GM12878 (cell line): Measurements from ENCODE around the gene CAPN3. TPM values are rescaled to one million over a fixed set of nuclear protein-coding genes. Genes with fewer than 3 reads are reported as not detected.

ENCODE experiments used
- ATAC-seq: fragments of 200-7000 bp; cut with Tn5 transposase; 3 replicates; pipeline ENCODE4 v1.9.1; 2020; ENCODE audit warnings: mild to moderate bottlenecking, moderate library complexity
- BruUV-seq: library from RNA; stranded (reverse); fragments of 400-500 nt; replicated peaks from 2 replicates; lab custom pipeline; 2021; lab: Mats Ljungman, UMichigan
- CTCF ChIA-PET: fragments of 300-600 bp; sonication (Branson Sonifier 250); formaldehyde crosslinking; extraction: SDS; loops from one replicate; lab custom pipeline; 2021; ENCODE audit warnings: inconsistent platforms; lab: Yijun Ruan, JAX
- POLR2A ChIA-PET: fragments of 350-600 bp; formaldehyde crosslinking; extraction: SDS; loops from one replicate; lab custom pipeline; 2021; ENCODE audit warnings: inconsistent platforms; lab: Charles Lee
- RAD21 ChIA-PET: fragments of 300-600 bp; sonication (Branson Sonifier 250); formaldehyde crosslinking; loops from one replicate; lab custom pipeline; 2023; ENCODE audit warnings: antibody characterized with exemption; ENCODE audit not compliant: unreplicated experiment; lab: Charles Lee
- SMC1A ChIA-PET: fragments of 300-600 bp; sonication (Branson Sonifier 250); formaldehyde crosslinking; loops from one replicate; lab custom pipeline; 2023; ENCODE audit not compliant: unreplicated experiment, uncharacterized antibody; lab: Charles Lee
- DNase-seq: peaks from one replicate; pipeline ENCODE4 v3.0.0-alpha.2; 2011; ENCODE audit warnings: low read depth, low spot score
- FAIRE-seq: peaks from 3 replicates; lab custom pipeline; 2011; peaks lifted over from hg19 to GRCh38; lab: Jason Lieb, UNC
- H2AFZ ChIP-seq: 2 replicates; pipeline ENCODE4 v1.6.0; 2011; ENCODE audit warnings: low read depth, low read length, control low read depth; ENCODE audit not compliant: control insufficient read depth
- H3K27ac ChIP-seq: 2 replicates; pipeline ENCODE4 v1.5.1; 2011; ENCODE audit warnings: control low read depth; ENCODE audit not compliant: control insufficient read depth, insufficient read depth
- H3K27me3 ChIP-seq, 2 experiments: replicated peaks in 1 of 2; 2 replicates each; pipeline versions ENCODE4 v1.6.0 to v1.6.1; 2011; ENCODE audit warnings: low read length in 1 of 2; ENCODE audit not compliant: control insufficient read depth in 2 of 2, insufficient read depth in 2 of 2
- H3K36me3 ChIP-seq, 2 experiments: 2 replicates each; pipeline ENCODE4 v1.5.1; 2011; ENCODE audit warnings: low read length in 1 of 2; ENCODE audit not compliant: control insufficient read depth in 2 of 2, insufficient read depth in 2 of 2
- H3K4me1 ChIP-seq: 2 replicates; pipeline ENCODE4 v1.6.1; 2011; ENCODE audit warnings: mild to moderate bottlenecking, low read length, moderate library complexity, mixed read lengths; ENCODE audit not compliant: control insufficient read depth, insufficient read depth
- H3K4me2 ChIP-seq: 2 replicates; pipeline ENCODE4 v1.6.0; 2011; ENCODE audit warnings: control low read depth; ENCODE audit not compliant: control insufficient read depth, insufficient read depth
- H3K4me3 ChIP-seq: fragments of 200-600 bp; sonication (generic); 2 replicates; pipeline ENCODE4 v1.5.1; 2016
- H3K79me2 ChIP-seq: 2 replicates; pipeline ENCODE4 v1.6.0; 2011; ENCODE audit warnings: low read length; ENCODE audit not compliant: control insufficient read depth, insufficient read depth
- H3K9ac ChIP-seq: 2 replicates; pipeline ENCODE4 v1.8.0; 2011; ENCODE audit warnings: low read length, control low read depth, mixed read lengths; ENCODE audit not compliant: control insufficient read depth, insufficient read depth
- H3K9me3 ChIP-seq: replicated peaks from 3 replicates; pipeline ENCODE4 v1.5.1; 2011; ENCODE audit warnings: mild to moderate bottlenecking, low read length; ENCODE audit not compliant: control insufficient read depth, insufficient read depth
- H4K20me1 ChIP-seq: 2 replicates; pipeline ENCODE4 v1.6.0; 2011; ENCODE audit not compliant: control insufficient read depth, insufficient read depth
- BHLHE40 ChIP-seq, 2 experiments: fragments of 450-650 bp in 1 of 2; IDR thresholded peaks; 2 replicates each; pipeline ENCODE4 v1.6.1; 2011 to 2017; ENCODE audit warnings: low read depth in 2 of 2, borderline replicate concordance in 1 of 2, improper control_type of control experiment in 1 of 2, low read length in 1 of 2, mild to moderate bottlenecking in 1 of 2
- CBX5 ChIP-seq: sonication (generic); IDR thresholded peaks from 2 replicates; pipeline ENCODE4 v1.6.1; 2016; ENCODE audit warnings: low read depth, moderate library complexity, mild to moderate bottlenecking, inconsistent platforms
- FOXM1 ChIP-seq: IDR thresholded peaks from 2 replicates; pipeline ENCODE4 v1.6.1; 2012; ENCODE audit warnings: low read depth, mild to moderate bottlenecking, inconsistent platforms, low read length, moderate library complexity
- HSF1 ChIP-seq: fragments of 150-350 bp; IDR thresholded peaks from 2 replicates; pipeline ENCODE4 v1.6.1; 2014; ENCODE audit warnings: mild to moderate bottlenecking, low read depth, low read length
- IKZF1 ChIP-seq: fragments of 450-650 bp; conservative IDR thresholded peaks from 2 replicates; pipeline ENCODE4 v1.6.1; 2017; ENCODE audit warnings: antibody characterized with exemption, mild to moderate bottlenecking
- NBN ChIP-seq: fragments of 450-650 bp; IDR thresholded peaks from 2 replicates; pipeline ENCODE4 v1.6.1; 2016
- NR2C1 ChIP-seq: fragments of 450-650 bp; IDR thresholded peaks from 2 replicates; pipeline ENCODE4 v1.6.1; 2017; ENCODE audit warnings: antibody characterized with exemption, mild to moderate bottlenecking, moderate library complexity
- SMAD5 ChIP-seq: IDR thresholded peaks from 2 replicates; pipeline ENCODE4 v1.6.1; 2016; ENCODE audit warnings: antibody characterized with exemption, low read depth
- SRF ChIP-seq, 2 experiments: IDR thresholded peaks; 2 replicates each; pipeline ENCODE4 v1.6.1; 2011; ENCODE audit warnings: low read depth in 2 of 2, low read length in 2 of 2, mild to moderate bottlenecking in 1 of 2, moderate library complexity in 1 of 2
- TBL1XR1 ChIP-seq: IDR thresholded peaks from 2 replicates; pipeline ENCODE4 v1.6.1; 2012; ENCODE audit warnings: low read depth, low read length, improper control_type of control experiment
- TCF7 ChIP-seq: IDR thresholded peaks from 2 replicates; pipeline ENCODE4 v1.6.1; 2014; ENCODE audit warnings: antibody characterized with exemption, borderline replicate concordance
- WGBS: methylation state at CpG from one replicate; pipeline ENCODE4 v1.1.6; 2016; ENCODE audit warnings: low lambda C conversion rate; ENCODE audit not compliant: insufficient replicate concordance, insufficient coverage; ENCODE audit errors: missing lambda C conversion rate; 5-methylcytosine and 5-hydroxymethylcytosine counted together
- in situ Hi-C: fragments of 300-500 bp; cut with MboI; formaldehyde crosslinking; loops from 9 replicates; pipeline ENCODE4 v1.14.3; 2018; ENCODE audit warnings: mixed read lengths
- intact Hi-C: fragments of 100-400 bp; cut with micrococcal nuclease; formaldehyde crosslinking; loops from one replicate; pipeline ENCODE4 v1.14.2; 2022; ENCODE audit not compliant: unreplicated experiment
- polyA plus RNA-seq, 11 experiments: library from polyadenylated mRNA; depleted of rRNA in 4 of 11; unstranded in 6 of 11; stranded (reverse) in 5 of 11; fragments of >200 nt; fragmentation: Nextera tagmentation in 4 of 11; fragmentation: Illumina TruSeq in 1 of 11; extraction: Ambion mirVana in 4 of 11; extraction: Trizol in 1 of 11; gene quantifications; 1 replicate in 1 of 11; 2 replicates in 10 of 11; pipeline versions ENCODE4 v1.2.1 to v1.2.3, GENCODE V29; 2011 to 2016; ENCODE audit warnings: inconsistent platforms in 2 of 11, missing spikeins in 2 of 11, low read depth in 1 of 11
- total RNA-seq, 4 experiments: library from RNA; depleted of rRNA in 3 of 4; stranded (reverse); fragments of >200 nt in 3 of 4; fragmentation: Illumina TruSeq in 1 of 4; extraction: Trizol in 1 of 4; gene quantifications; 2 replicates each; pipeline versions ENCODE4 v1.2.1 to v1.2.3, GENCODE V29; 2013 to 2021

CAPN3 gene
- total and polyA plus RNA-seq, 10 of the 15 experiments (the other 5 are each of a cell fraction or from before 2014, with no cell fraction given) = 1.1 to 3.8 (median 2.4) TPM

- ChIA-PET SMC1A (no interaction called here), RAD21 (no interaction called here)
Measured at GRCh38 chr15:42363487-42363886, 4.2 kb downstream of the CAPN3 start.

GRCh38 chr15:42363942-42364341 lies 4.6 kb downstream of the CAPN3 start:
- in situ Hi-C loops = no loop called here
- DNase-seq (no peak), ATAC-seq (no peak)
- intact Hi-C loops = no loop called here
- ChIA-PET CTCF (interaction anchor here (1.4 kb wide), 1 partner anchor 10 kb away, joined by 5 read pairs; no protein-coding TSS in a partner anchor), POLR2A (no interaction called here), SMC1A (no interaction called here)
- Histone ChIP-seq H3K4me2 (no peak overlapping the region), H3K4me3 (no peak overlapping the region), H4K20me1 (no peaks in the 10 kb centered on the region), H2AFZ (no peak overlapping the region), H3K9ac (no peak overlapping the region), H3K9me3 (no peaks in the 10 kb centered on the region), H3K79me2 (no peaks in the 10 kb centered on the region), H3K27me3 (no peaks in the 10 kb centered on the region), H3K27ac (no peak overlapping the region)
- BruUV-seq = no TSS peak
- no peak for TF ChIP-seq CBX5
- TF ChIP-seq IKZF1 = no peak
- TF ChIP-seq SMAD5 = no peak
- no peak for TF ChIP-seq TBL1XR1
- no peak for TF ChIP-seq NR2C1
- no peak for TF ChIP-seq FOXM1
- TF ChIP-seq, all 136 proteins: peak for 0
- Histone ChIP-seq H3K4me1 (no peaks in the 10 kb centered on the region), H3K36me3 (no peaks in the 10 kb centered on the region)
- no peak for FAIRE-seq
- RAD21 ChIA-PET = no interaction called here

More at GRCh38 chr15:42363487-42363886, 4.2 kb downstream of the CAPN3 start:
- Histone ChIP-seq H3K27ac (no peak overlapping the region), H2AFZ (no peak overlapping the region), H3K4me1 (no peaks in the 10 kb centered on the region), H4K20me1 (no peaks in the 10 kb centered on the region), H3K27me3 (no peaks in the 10 kb centered on the region), H3K79me2 (no peaks in the 10 kb centered on the region), H3K9ac (no peak overlapping the region), H3K36me3 (no peaks in the 10 kb centered on the region; a peak in 1 of 4 replicates), H3K4me2 (no peak overlapping the region), H3K9me3 (no peaks in the 10 kb centered on the region), H3K4me3 (no peak overlapping the region)
- BruUV-seq = no TSS peak
- intact Hi-C loops (no loop called here), in situ Hi-C loops (no loop called here)
- FAIRE-seq (no peak), ATAC-seq (no peak), DNase-seq (no peak)
- 98% methylated on average over 3 of the region's 3 CpGs for WGBS
- CTCF ChIA-PET = interaction anchor here (1.4 kb wide), 1 partner anchor 11 kb away, joined by 5 read pairs; no protein-coding TSS in a partner anchor
- POLR2A ChIA-PET = no interaction called here
- TF ChIP-seq NBN (no peak), TCF7 (no peak), BHLHE40 (IDR thresholded peaks at IDR 0.05; ENCODE audit: borderline replicate concordance in 1 of 2, low read depth in 2 of 2, low read length in 1 of 2) (no peak), HSF1 (no peak), SRF (IDR thresholded peaks at IDR 0.05; ENCODE audit: low read depth in 2 of 2, low read length in 2 of 2) (no peak)
